Measurements from ENCODE around the gene CCDC14.

The CCDC14 gene

DNA sequence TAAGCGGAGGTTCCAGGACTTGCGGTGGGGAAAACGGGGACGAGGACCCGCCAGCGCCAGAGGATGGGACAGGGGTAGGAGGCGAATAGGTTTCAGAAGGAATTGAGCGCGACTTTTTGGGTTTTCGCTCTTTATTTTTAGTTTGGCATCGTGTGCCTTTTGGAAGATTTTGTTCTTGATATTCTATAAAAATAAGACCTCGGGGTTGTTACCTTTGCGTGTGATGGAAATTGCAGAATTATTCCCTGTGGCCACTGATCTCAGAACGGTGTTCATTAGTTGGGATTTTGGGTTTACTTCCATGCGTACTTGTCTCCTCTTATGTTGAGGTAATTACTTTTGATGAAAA lies 453 bp upstream of the CCDC14 start:
- DNase-seq (ENCODE audit: insufficient read length, low spot score) = no peak
- TF ChIP-seq, protein P1, sequence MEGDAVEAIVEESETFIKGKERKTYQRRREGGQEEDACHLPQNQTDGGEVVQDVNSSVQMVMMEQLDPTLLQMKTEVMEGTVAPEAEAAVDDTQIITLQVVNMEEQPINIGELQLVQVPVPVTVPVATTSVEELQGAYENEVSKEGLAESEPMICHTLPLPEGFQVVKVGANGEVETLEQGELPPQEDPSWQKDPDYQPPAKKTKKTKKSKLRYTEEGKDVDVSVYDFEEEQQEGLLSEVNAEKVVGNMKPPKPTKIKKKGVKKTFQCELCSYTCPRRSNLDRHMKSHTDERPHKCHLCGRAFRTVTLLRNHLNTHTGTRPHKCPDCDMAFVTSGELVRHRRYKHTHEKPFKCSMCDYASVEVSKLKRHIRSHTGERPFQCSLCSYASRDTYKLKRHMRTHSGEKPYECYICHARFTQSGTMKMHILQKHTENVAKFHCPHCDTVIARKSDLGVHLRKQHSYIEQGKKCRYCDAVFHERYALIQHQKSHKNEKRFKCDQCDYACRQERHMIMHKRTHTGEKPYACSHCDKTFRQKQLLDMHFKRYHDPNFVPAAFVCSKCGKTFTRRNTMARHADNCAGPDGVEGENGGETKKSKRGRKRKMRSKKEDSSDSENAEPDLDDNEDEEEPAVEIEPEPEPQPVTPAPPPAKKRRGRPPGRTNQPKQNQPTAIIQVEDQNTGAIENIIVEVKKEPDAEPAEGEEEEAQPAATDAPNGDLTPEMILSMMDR (IDR thresholded peaks at IDR 0.05; ENCODE audit: insufficient read depth, missing control alignments) = no peak
- no peak for FAIRE-seq

DNA sequence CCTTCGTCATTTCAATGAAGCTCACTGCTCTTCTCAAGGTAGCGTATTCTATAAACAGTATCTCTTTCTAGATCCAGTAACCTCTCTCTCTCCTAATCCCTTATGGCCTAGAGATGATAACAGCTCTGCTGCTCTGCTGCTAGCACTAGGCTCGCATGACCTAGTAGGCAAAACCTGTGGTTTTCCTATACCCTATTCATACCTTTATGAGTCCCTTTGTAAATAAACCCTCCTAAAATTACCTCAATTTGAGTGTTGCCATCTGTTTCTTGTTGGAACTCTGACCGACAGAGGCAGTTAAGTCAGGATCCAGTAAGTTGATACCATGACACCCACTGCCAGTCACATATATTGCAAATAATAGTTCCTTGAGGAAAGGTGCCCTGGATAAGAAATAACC lies 7.3 kb downstream of the CCDC14 start:
- TF ChIP-seq, protein P1 (IDR thresholded peaks at IDR 0.05; ENCODE audit: insufficient read depth, missing control alignments) = no peak
- FAIRE-seq = no peak
- DNase-seq (ENCODE audit: insufficient read length, low spot score) = no peak

DNA sequence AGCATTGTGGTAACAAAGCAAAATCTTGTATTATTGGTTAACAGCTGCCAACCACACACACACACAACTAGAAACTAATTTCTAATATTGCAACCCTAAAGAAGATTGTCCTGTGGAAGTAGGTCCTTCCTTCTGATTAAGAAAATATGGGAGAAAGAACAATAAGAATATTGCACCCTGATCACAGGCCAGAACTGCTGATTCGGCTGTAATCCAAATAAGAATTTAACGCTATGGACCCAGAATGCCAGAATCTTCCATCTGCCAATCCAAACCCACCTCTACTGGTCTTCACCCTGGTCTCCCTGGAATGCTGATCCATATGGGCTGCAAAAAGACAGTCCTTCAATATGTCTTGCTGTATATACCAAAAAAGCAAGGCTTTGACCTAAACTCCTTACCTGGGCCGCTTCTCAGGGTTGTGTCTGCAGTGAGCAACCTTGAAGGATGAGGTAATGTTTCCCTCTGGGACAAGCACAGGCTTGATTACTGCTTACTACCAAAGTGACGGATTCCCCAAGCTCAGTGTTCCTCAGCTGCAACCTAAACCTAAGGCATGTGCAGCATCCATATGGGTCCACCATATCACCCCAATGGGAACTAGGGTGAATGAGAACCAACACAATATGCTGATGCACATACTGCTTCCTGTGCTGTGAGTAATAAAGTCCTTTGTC lies 8.0 kb downstream of the CCDC14 start:
- TF ChIP-seq, protein P1 (IDR thresholded peaks at IDR 0.05; ENCODE audit: insufficient read depth, missing control alignments) = no peak
- FAIRE-seq (no peak), DNase-seq (ENCODE audit: insufficient read length, low spot score) (no peak)

GRCh38 chr3:123951522-123952447 lies 9.2 kb downstream of the CCDC14 start:
- FAIRE-seq (no peak), DNase-seq (ENCODE audit: insufficient read length, low spot score) (no peak)
- TF ChIP-seq, protein P1 (IDR thresholded peaks at IDR 0.05; ENCODE audit: insufficient read depth, missing control alignments) = no peak

- no peak for FAIRE-seq
- no peak for DNase-seq (ENCODE audit: insufficient read length, low spot score)
- TF ChIP-seq, protein P1 (IDR thresholded peaks at IDR 0.05; ENCODE audit: insufficient read depth, missing control alignments) = no peak
Observed at GRCh38 chr3:123949641-123950040, 11.4 kb downstream of the CCDC14 start.

- TF ChIP-seq, protein P1 (IDR thresholded peaks at IDR 0.05; ENCODE audit: insufficient read depth, missing control alignments) = no peak
- DNase-seq (ENCODE audit: insufficient read length, low spot score) (no peak), FAIRE-seq (no peak)
Observed at GRCh38 chr3:123948449-123948848, 12.6 kb downstream of the CCDC14 start.

GRCh38 chr3:123947482-123947881 lies 13.5 kb downstream of the CCDC14 start:
- FAIRE-seq = no peak
- TF ChIP-seq, protein P1 (IDR thresholded peaks at IDR 0.05; ENCODE audit: insufficient read depth, missing control alignments) = no peak
- DNase-seq (ENCODE audit: insufficient read length, low spot score) = no peak

Data from D721Med (cell line).